GM12874 (cell line): ENCODE data around the gene SCG5.

Experiments used
- CTCF ChIP-seq: IDR thresholded peaks from 2 replicates; pipeline ENCODE4 v1.5.1; 2011; ENCODE audit warnings: low read depth, mild to moderate bottlenecking, control low read depth, low read length, moderate library complexity; ENCODE audit not compliant: insufficient read depth

The SCG5 gene

GRCh38 chr15:32716216-32716914 is 74.9 kb downstream of the SCG5 start:
- no peak for TF ChIP-seq CTCF

DNA sequence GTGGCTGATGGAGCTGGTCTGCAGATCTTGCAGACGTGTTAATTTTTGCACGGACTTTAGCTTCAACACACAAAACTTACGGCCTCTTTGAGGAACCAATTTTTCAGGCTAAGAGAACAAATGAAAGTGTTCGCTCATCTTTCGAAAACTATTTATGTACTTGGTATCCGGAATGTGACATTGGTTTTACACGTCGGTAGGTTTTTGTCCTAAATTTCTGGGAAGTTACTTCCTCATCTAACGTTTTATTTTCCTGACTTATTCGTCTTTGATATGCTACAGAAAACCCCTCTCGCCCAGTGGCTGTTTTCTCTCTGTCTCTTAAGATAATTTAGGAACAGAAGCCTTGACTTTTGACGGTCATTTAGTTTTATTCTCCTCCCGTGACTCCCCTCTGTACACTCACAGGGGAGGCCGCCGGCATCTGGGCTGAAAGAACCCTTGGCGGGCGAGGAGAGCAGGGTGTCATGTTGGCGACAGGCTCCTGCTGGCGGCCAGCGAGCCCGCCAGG is 75.5 kb downstream of the SCG5 start:
- TF ChIP-seq CTCF: no peak

DNA sequence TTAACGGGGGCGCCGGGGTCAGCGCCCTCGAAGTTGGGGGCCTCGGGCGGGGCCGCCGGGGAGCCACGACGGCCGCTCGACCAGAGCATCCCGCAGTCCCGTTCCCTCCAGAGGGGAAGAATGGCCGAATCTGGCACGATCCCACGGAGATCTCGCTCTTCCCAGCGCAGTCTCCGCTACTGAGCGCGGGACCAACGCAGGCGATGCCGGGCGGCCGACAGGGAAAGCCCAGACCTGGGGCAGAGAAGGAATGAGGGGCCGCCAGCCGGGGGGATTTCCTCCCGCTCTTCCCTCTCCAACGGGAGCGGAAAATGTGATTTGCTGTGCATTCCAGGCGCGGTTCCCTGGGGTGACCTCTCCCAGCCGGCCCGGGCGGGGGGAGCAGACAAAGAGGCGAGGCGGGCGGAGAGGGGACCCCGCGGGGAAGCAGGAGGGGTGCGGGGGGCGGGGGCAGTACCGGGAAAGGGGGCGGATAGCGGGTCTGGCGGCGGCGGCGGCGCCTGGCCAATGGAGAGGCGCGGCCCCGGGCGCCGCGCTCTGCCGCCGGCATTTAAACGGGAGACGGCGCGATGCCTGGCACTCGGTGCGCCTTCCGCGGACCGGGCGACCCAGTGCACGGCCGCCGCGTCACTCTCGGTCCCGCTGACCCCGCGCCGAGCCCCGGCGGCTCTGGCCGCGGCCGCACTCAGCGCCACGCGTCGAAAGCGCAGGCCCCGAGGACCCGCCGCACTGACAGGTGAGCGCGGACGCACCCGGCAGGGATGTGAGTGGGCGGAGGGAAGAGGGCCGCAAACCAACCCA is 76.1 kb downstream of the SCG5 start, which contains the start of gene GREM1:
TSS of gene GREM1 (plus strand) at position 579 of the 801 bp plus-strand sequence. CDS start 12,687 bp downstream, outside the sequence.
- no peak for TF ChIP-seq CTCF

DNA sequence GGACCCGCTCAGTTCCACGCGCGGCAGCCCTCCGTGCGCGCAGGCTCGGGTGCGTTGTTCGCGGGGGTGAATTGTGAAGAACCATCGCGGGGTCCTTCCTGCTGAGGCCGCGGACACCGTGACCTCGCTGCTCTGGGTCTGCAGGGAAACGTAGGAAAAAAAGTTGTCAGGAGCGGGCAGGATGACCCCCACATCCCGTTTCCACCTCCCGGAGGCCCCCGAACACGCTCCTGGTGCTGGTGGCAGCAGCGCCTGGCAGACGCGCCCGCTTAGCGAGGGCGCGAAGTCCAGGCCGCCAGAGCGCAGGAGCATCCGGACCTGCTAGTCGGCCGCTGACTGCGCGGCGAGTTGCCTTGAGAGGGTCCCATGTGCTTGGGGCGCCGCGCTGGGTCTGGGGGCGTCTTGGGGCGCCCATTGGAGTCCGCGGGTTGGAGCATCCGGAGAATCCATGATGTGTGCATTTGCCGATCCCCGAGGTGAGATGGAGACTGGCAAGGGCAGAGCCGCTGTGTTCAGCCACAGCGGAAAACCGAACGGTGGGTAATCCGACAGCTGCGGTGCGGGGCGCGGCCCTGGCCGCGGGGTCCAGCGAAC is 76.8 kb downstream of the SCG5 start:
- TF ChIP-seq CTCF: no peak

DNA sequence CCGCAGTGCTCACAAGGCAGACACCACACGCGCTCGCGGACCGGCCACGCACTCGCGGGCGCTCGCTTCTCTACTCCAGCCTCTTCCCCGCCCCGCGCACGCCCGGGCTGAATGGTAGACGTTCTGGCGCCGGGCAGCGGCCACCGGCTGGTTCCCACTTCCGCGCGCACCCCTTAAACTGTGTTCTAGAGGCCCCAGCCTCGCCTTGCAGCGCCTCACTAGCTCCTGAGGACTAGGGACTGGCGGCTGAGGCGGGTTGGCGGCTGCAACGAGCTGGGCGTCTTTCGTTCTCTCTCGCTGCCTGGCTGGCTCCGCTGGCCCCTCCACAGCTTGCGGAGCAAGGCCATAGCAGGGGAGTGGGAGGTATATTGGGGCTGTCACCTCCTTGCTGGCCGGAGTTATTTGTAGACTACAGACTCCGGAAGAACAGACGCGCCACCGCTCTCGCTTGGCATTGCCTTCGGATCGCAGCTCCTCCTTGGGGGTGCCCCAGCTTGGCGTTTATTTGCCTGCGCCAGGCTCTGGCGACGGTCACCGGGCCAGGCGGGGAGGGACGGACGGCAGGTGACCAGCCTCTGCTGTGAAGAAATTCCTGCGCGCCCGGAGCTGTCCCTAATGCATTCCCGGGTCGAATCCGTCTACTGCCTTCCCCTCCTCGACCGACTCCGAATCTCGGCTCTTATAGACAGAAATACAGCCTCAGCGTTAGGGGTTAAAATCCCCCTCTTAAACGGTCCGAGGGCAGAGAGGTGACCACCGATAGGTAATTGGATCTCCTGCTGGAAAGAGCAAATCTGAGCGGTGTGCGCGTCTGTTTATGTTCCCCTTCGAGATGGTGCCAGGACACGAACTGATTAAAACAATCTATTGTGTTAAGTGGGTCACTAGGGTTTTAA is 77.6 kb downstream of the SCG5 start:
- no peak for TF ChIP-seq CTCF

- TF ChIP-seq CTCF: no peak
Observed at GRCh38 chr15:32721596-32721995, 80.1 kb downstream of the SCG5 start.
